A549 (cell line): ENCODE measurements around the gene SPACDR. TPM values are rescaled to one million over a fixed set of nuclear protein-coding genes. Genes with fewer than 3 reads are reported as not detected.

Experiments used
- ATAC-seq, 2 experiments: fragments of 200-7000 bp in 1 of 2; fragments of >200 bp in 1 of 2; cut with Nextera tagmentation in 1 of 2; cut with Tn5 transposase in 1 of 2; 3 replicates each; pipeline versions ENCODE4 v1.8.0 to v1.9.1; 2018 to 2020; ENCODE audit warnings: mild to moderate bottlenecking in 1 of 2, moderate library complexity in 1 of 2
- CTCF ChIA-PET: fragments of 300-600 bp; sonication (Branson Sonifier 250); formaldehyde crosslinking; extraction: SDS; loops from one replicate; lab custom pipeline; 2021; ENCODE audit warnings: antibody characterized with exemption, inconsistent platforms; lab: Yijun Ruan, JAX
- POLR2A ChIA-PET: fragments of 350-600 bp; formaldehyde crosslinking; extraction: SDS; loops from one replicate; lab custom pipeline; 2021; ENCODE audit warnings: antibody characterized with exemption, inconsistent platforms; lab: Yijun Ruan, JAX
- DNase-seq, 2 experiments: peaks; one replicate each; pipeline versions ENCODE4 v3.0.0 to v3.0.0-alpha.2; 2011 to 2016; ENCODE audit warnings: low read depth in 1 of 2, low spot score in 1 of 2
- FAIRE-seq: peaks from 2 replicates; lab custom pipeline; 2011; peaks lifted over from hg19 to GRCh38; lab: Jason Lieb, UNC
- H3K27ac ChIP-seq, 2 experiments: fragments of >200 bp; sonication (Bioruptor Twin); formaldehyde crosslinking; 3 replicates each; pipeline ENCODE4 v1.5.1; 2016 to 2017
- H3K4me1 ChIP-seq: fragments of >200 bp; sonication (Bioruptor Twin); formaldehyde crosslinking; 3 replicates; pipeline ENCODE4 v1.6.1; 2016
- H3K4me2 ChIP-seq: fragments of >200 bp; sonication (Bioruptor Twin); formaldehyde crosslinking; 3 replicates; pipeline ENCODE4 v1.6.1; 2016
- H3K4me3 ChIP-seq: fragments of >200 bp; sonication (Bioruptor Twin); formaldehyde crosslinking; 3 replicates; pipeline ENCODE4 v1.5.1; 2016
- H3K9me3 ChIP-seq: fragments of >200 bp; sonication (Bioruptor Twin); formaldehyde crosslinking; 3 replicates; pipeline ENCODE4 v1.6.1; 2016
- BCL3 ChIP-seq: fragments of >200 bp; sonication (Bioruptor Twin); formaldehyde crosslinking; IDR thresholded peaks from 3 replicates; pipeline ENCODE4 v1.6.1; 2016
- CEBPB ChIP-seq, 2 experiments: fragments of >200 bp in 1 of 2; sonication (Bioruptor Twin) in 1 of 2; formaldehyde crosslinking in 1 of 2; IDR thresholded peaks; 2 replicates each; pipeline ENCODE4 v1.6.1; 2012 to 2016
- CHD4 ChIP-seq: fragments of 200-600 bp; sonication (generic); IDR thresholded peaks from 2 replicates; pipeline ENCODE4 v1.6.1; 2016; ENCODE audit warnings: antibody characterized with exemption, mild to moderate bottlenecking, borderline replicate concordance
- CTCF ChIP-seq: fragments of >200 bp; sonication (Bioruptor Twin); formaldehyde crosslinking; IDR thresholded peaks from 3 replicates; pipeline ENCODE4 v1.5.1; 2016
- EP300 ChIP-seq, 2 experiments: fragments of >200 bp; sonication (Bioruptor Twin); formaldehyde crosslinking; IDR thresholded peaks; 2 replicates in 1 of 2; 3 replicates in 1 of 2; pipeline ENCODE4 v1.6.1; 2016 to 2017
- FOSL2 ChIP-seq, 2 experiments: fragments of 450-650 bp in 1 of 2; fragments of >200 bp in 1 of 2; sonication (Bioruptor Twin) in 1 of 2; formaldehyde crosslinking; IDR thresholded peaks; 2 replicates each; pipeline versions ENCODE4 v1.5.0 to v1.6.1; 2016 to 2020; ENCODE audit warnings: mild to moderate bottlenecking in 1 of 2, moderate library complexity in 1 of 2
- GATA3 ChIP-seq: IDR thresholded peaks from 2 replicates; pipeline ENCODE4 v1.6.1; 2012; ENCODE audit warnings: borderline replicate concordance
- HDAC2 ChIP-seq: fragments of 200-600 bp; sonication (generic); IDR thresholded peaks from 2 replicates; pipeline ENCODE4 v1.6.1; 2016
- HEYL ChIP-seq: fragments of 250-450 bp; sonication (Bioruptor Pico); IDR thresholded peaks from 2 replicates; pipeline ENCODE4 v1.8.0; 2021; ENCODE audit warnings: mild to moderate bottlenecking, moderate library complexity
- JUN ChIP-seq, 2 experiments: fragments of >200 bp; sonication (Bioruptor Twin); formaldehyde crosslinking; IDR thresholded peaks; 2 replicates in 1 of 2; 3 replicates in 1 of 2; pipeline ENCODE4 v1.6.1; 2016 to 2017
- JUNB ChIP-seq: fragments of >200 bp; sonication (Bioruptor Twin); formaldehyde crosslinking; IDR thresholded peaks from 2 replicates; pipeline ENCODE4 v1.6.1; 2016
- KDM5A ChIP-seq: fragments of 200-600 bp; sonication (generic); IDR thresholded peaks from 2 replicates; pipeline ENCODE4 v1.6.1; 2016; ENCODE audit warnings: antibody characterized with exemption, mild to moderate bottlenecking
- MAFK ChIP-seq: fragments of 450-650 bp; IDR thresholded peaks from 2 replicates; pipeline ENCODE4 v1.6.1; 2014; ENCODE audit not compliant: partially characterized antibody
- MAX ChIP-seq: IDR thresholded peaks from 2 replicates; pipeline ENCODE4 v1.6.1; 2012
- NFE2L2 ChIP-seq: fragments of 150-350 bp; conservative IDR thresholded peaks from 2 replicates; pipeline ENCODE4 v1.6.1; 2014; ENCODE audit warnings: low read length
- NPAS2 ChIP-seq: fragments of 250-450 bp; sonication (Bioruptor Pico); IDR thresholded peaks from 2 replicates; pipeline ENCODE4 v1.8.0; 2022; ENCODE audit warnings: mild to moderate bottlenecking, moderate library complexity, borderline replicate concordance
- NR3C1 ChIP-seq: fragments of >200 bp; sonication (Bioruptor Twin); formaldehyde crosslinking; IDR thresholded peaks from 3 replicates; pipeline ENCODE4 v1.6.1; 2017
- PBX3 ChIP-seq: IDR thresholded peaks from 2 replicates; pipeline ENCODE4 v1.6.1; 2012
- POLR2A ChIP-seq: IDR thresholded peaks from 2 replicates; pipeline ENCODE4 v1.6.1; 2012; ENCODE audit warnings: mild to moderate bottlenecking, low read length
- RCOR1 ChIP-seq: fragments of 150-350 bp; IDR thresholded peaks from 2 replicates; pipeline ENCODE4 v1.6.1; 2014; ENCODE audit warnings: antibody characterized with exemption, low read length, low read depth
- RFX5 ChIP-seq: fragments of 450-650 bp; IDR thresholded peaks from 2 replicates; pipeline ENCODE4 v1.7.1; 2014; ENCODE audit warnings: antibody characterized with exemption, mild to moderate bottlenecking, moderate library complexity
- RNF2 ChIP-seq: fragments of 200-600 bp; sonication (generic); IDR thresholded peaks from 2 replicates; pipeline ENCODE4 v1.6.1; 2016; ENCODE audit warnings: low read depth, mild to moderate bottlenecking, antibody characterized with exemption, moderate library complexity, borderline replicate concordance
- SREBF2 ChIP-seq: fragments of 450-650 bp; IDR thresholded peaks from 2 replicates; pipeline ENCODE4 v1.6.1; 2014; ENCODE audit warnings: mild to moderate bottlenecking, moderate library complexity
- TFCP2L1 ChIP-seq: fragments of 250-450 bp; sonication (Bioruptor Pico); IDR thresholded peaks from 2 replicates; pipeline ENCODE4 v1.5.0; 2021; ENCODE audit warnings: mild to moderate bottlenecking
- USF2 ChIP-seq: fragments of 450-650 bp; IDR thresholded peaks from 2 replicates; pipeline ENCODE4 v1.6.1; 2014; ENCODE audit warnings: antibody characterized with exemption
- ZC3H11A ChIP-seq: fragments of 450-650 bp; IDR thresholded peaks from 2 replicates; pipeline ENCODE4 v1.6.1; 2014; ENCODE audit warnings: antibody characterized with exemption, mild to moderate bottlenecking
- ZSCAN20 ChIP-seq: fragments of 250-450 bp; sonication (Bioruptor Pico); IDR thresholded peaks from 2 replicates; pipeline ENCODE4 v1.8.0; 2022; ENCODE audit warnings: mild to moderate bottlenecking, moderate library complexity
- WGBS: methylation state at CpG from one replicate; pipeline ENCODE4 v1.1.6; 2017; ENCODE audit errors: missing lambda C conversion rate; 5-methylcytosine and 5-hydroxymethylcytosine counted together
- polyA plus RNA-seq, 4 experiments: library from polyadenylated mRNA; depleted of rRNA in 3 of 4; stranded (reverse); fragments of >200 nt; fragmentation: RNase III in 1 of 4; extraction: RNeasy Plus Mini Kit Qiagen cat#74134 plus additional on column Dnase treatment in 1 of 4; gene quantifications; 2 replicates in 3 of 4; 3 replicates in 1 of 4; pipeline ENCODE4 v1.2.3, GENCODE V29; 2011 to 2017

Gene SPACDR
- polyA plus RNA-seq, 2 of the 4 experiments (the other 2 are of a cell fraction), result 0.17 to 0.34 TPM

GRCh38 chr7:100490483-100491191 is 26.6 kb upstream of the SPACDR start:
- Histone ChIP-seq H3K4me3 (no peak overlapping the region), H3K27ac (no peak overlapping the region), H3K4me1 (peaks cover 15% of the 10 kb centered on the region; the same call in 2 of the 3 replicates), H3K9me3 (no peaks in the 10 kb centered on the region), H3K4me2 (no peak overlapping the region)
- 84% methylated on average over 24 of the region's 25 CpGs for WGBS
- ChIA-PET CTCF (interaction anchor here (0.6 to 3.9 kb wide), 5 partner anchors 8 to 69 kb away, joined by 3 to 22 read pairs (median 5); no protein-coding TSS in a partner anchor), POLR2A (interaction anchor here (0.9 kb wide), 1 partner anchor 96 kb away, joined by 3 read pairs; the partner anchor contains the start of gene FBXO24)
- FAIRE-seq (no peak), DNase-seq (no peak), ATAC-seq (no peak)
- TF ChIP-seq MAFK, result no peak
- no peak for TF ChIP-seq JUN (IDR thresholded peaks at IDR 0.05)
- TF ChIP-seq POLR2A, result no peak
- no peak for TF ChIP-seq HEYL (CRISPR knock-in tag)
- no peak for TF ChIP-seq KDM5A
- TF ChIP-seq JUNB, result no peak
- no peak for TF ChIP-seq CHD4
- no peak for TF ChIP-seq CTCF
- no peak for TF ChIP-seq GATA3
- no peak for TF ChIP-seq HDAC2
- TF ChIP-seq NFE2L2, result no peak
- TF ChIP-seq MAX, result no peak
- no peak for TF ChIP-seq ZSCAN20 (CRISPR knock-in tag)
- no peak for TF ChIP-seq EP300 (IDR thresholded peaks at IDR 0.05)
- no peak for TF ChIP-seq TFCP2L1 (CRISPR knock-in tag)
- no peak for TF ChIP-seq RNF2
- TF ChIP-seq RCOR1, result no peak
- TF ChIP-seq NR3C1, result no peak

GRCh38 chr7:100489824-100490223 is 25.8 kb upstream of the SPACDR start:
- peaks cover 23% of the 10 kb centered on the region for H3K4me1 ChIP-seq
- ChIA-PET POLR2A (interaction anchor here (0.9 kb wide), 1 partner anchor 96 kb away, joined by 3 read pairs; the partner anchor contains the start of gene FBXO24), CTCF (interaction anchor here (0.6 to 3.9 kb wide), 9 partner anchors 9 to 70 kb away, joined by 3 to 22 read pairs (median 4); no protein-coding TSS in a partner anchor)
- H3K4me2 ChIP-seq, result no peak overlapping the region
- 69% methylated on average over 9 of the region's 9 CpGs for WGBS
- no peak overlapping the region for H3K4me3 ChIP-seq
- H3K9me3 ChIP-seq, result no peaks in the 10 kb centered on the region
- no peak for FAIRE-seq
- TF ChIP-seq CHD4 (no peak), ZC3H11A (no peak), SREBF2 (no peak), RNF2 (no peak), RFX5 (no peak), CEBPB (IDR thresholded peaks at IDR 0.05) (no peak), NPAS2 (no peak), PBX3 (no peak), USF2 (no peak), TFCP2L1 (CRISPR knock-in tag) (no peak), FOSL2 (IDR thresholded peaks at IDR 0.05) (no peak), FOSL2 (CRISPR knock-in tag; IDR thresholded peaks at IDR 0.05) (no peak), BCL3 (no peak), NR3C1 (no peak)
- TF ChIP-seq, all 56 proteins: peak for 0
- no peak overlapping the region for H3K27ac ChIP-seq
- ATAC-seq (peak; percentile 41 to 72), DNase-seq (peak; percentile 86 to 87)
